HS-27A (cell line): Measurements from ENCODE around the gene LURAP1L.
"Not testable (repeated sequence)": the region's sequence is repeated elsewhere in the genome, so short reads cannot be mapped to it uniquely, and the experiment has no call there.

ENCODE experiments used
- DNase-seq: peaks from one replicate; pipeline ENCODE4 v3.0.0-alpha.2; 2012; ENCODE audit warnings: low read depth, missing footprints

LURAP1L gene

GRCh38 chr9:12860998-12861397 lies 86.2 kb downstream of the LURAP1L start:
- no peak for DNase-seq

DNA sequence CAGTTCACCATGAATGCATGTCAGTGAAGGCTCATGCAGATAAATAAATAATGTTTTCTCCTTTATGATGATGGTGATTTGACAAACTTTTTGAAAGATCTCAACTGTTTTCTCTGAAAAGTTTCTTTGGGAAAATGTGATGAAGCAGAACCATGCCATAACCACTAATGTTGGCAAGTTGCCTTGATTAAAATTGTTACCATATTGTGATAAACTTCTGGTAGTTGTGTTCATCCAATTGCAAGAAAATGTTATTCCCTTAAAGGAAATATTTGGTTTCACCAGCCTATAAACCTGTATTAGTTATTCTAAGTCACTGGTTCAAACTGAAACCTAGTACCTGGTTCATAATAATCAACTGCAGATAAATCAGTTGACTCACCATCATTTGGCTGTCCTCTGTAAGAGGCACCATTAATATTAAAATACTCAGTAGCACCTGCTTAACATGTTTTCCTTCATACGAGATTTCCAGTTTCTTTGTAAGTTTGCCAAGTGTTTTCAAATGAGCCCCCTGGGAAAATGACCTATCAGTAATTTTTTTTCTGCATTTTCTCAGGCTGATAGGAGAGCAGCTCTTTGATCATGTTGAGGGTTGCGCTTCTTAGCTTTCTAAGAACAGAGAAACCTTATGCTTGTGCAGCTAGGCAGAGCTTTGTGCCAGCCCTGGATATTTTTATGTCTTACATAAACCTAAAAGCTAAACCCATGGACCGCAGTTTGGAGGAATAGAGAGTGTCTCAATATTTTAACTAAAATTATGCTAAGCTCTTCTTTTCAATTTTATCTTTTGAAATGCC lies 88.0 kb downstream of the LURAP1L start:
- no peak for DNase-seq

- no peak for DNase-seq
Measured at GRCh38 chr9:12863618-12864017, 88.8 kb downstream of the LURAP1L start.

GRCh38 chr9:12865380-12865779 lies 90.6 kb downstream of the LURAP1L start:
- DNase-seq = not testable (repeated sequence)
